ENCODE measurements around the gene RAB9A.

RAB9A gene

GRCh38 chrX:13711141-13711540, 22.2 kb downstream of the RAB9A start:
- TF ChIP-seq FOXM1 (IDR thresholded peaks at IDR 0.05; ENCODE audit: borderline replicate concordance), result no peak
- TF ChIP-seq SP1 (IDR thresholded peaks at IDR 0.05), result no peak
- TF ChIP-seq FOXA1 (IDR thresholded peaks at IDR 0.05), result no peak
- no peak for TF ChIP-seq ZNF384 (IDR thresholded peaks at IDR 0.05)
- no peak for TF ChIP-seq ELF4 (IDR thresholded peaks at IDR 0.05)
- no peak for TF ChIP-seq ARNT (IDR thresholded peaks at IDR 0.05)
- TF ChIP-seq CTBP1 (IDR thresholded peaks at IDR 0.05; ENCODE audit: borderline replicate concordance), result no peak
- no peak for TF ChIP-seq PKNOX1 (IDR thresholded peaks at IDR 0.05)
- no peak for TF ChIP-seq HDGF (IDR thresholded peaks at IDR 0.05; ENCODE audit: borderline replicate concordance)
- no peak for TF ChIP-seq BHLHE40 (IDR thresholded peaks at IDR 0.05; ENCODE audit: borderline replicate concordance)
- TF ChIP-seq FOXK2 (IDR thresholded peaks at IDR 0.05), result no peak
- TF ChIP-seq LEF1 (IDR thresholded peaks at IDR 0.05; ENCODE audit: borderline replicate concordance), result no peak
- TF ChIP-seq SUZ12 (IDR thresholded peaks at IDR 0.05), result no peak
- TF ChIP-seq NFRKB (IDR thresholded peaks at IDR 0.05), result no peak
- TF ChIP-seq L3MBTL2 (conservative IDR thresholded peaks at IDR 0.05), result no peak
- no peak for TF ChIP-seq TARDBP (IDR thresholded peaks at IDR 0.05)
- DNase-seq (ENCODE audit: extremely low spot score), result no peak
- CTCF ChIA-PET, result no interaction called here
- POLR2A ChIA-PET, result no interaction called here

GRCh38 chrX:13716455-13716854, 27.5 kb downstream of the RAB9A start:
- ChIA-PET CTCF (no interaction called here), POLR2A (no interaction called here)
- TF ChIP-seq BHLHE40 (IDR thresholded peaks at IDR 0.05; ENCODE audit: borderline replicate concordance) (no peak), HDGF (IDR thresholded peaks at IDR 0.05; ENCODE audit: borderline replicate concordance) (no peak), ZNF384 (IDR thresholded peaks at IDR 0.05) (no peak), SP1 (IDR thresholded peaks at IDR 0.05) (no peak)
- no peak for DNase-seq (ENCODE audit: extremely low spot score)

- no peak for DNase-seq (ENCODE audit: extremely low spot score)
- CTCF ChIA-PET, result no interaction called here
- TF ChIP-seq PKNOX1 (IDR thresholded peaks at IDR 0.05) (no peak), TARDBP (IDR thresholded peaks at IDR 0.05) (no peak), ELF4 (IDR thresholded peaks at IDR 0.05) (no peak), FOXK2 (IDR thresholded peaks at IDR 0.05) (no peak), CTBP1 (IDR thresholded peaks at IDR 0.05; ENCODE audit: borderline replicate concordance) (no peak), FOXA1 (IDR thresholded peaks at IDR 0.05) (no peak), LEF1 (IDR thresholded peaks at IDR 0.05; ENCODE audit: borderline replicate concordance) (no peak), NFRKB (IDR thresholded peaks at IDR 0.05) (no peak), L3MBTL2 (conservative IDR thresholded peaks at IDR 0.05) (no peak), FOXM1 (IDR thresholded peaks at IDR 0.05; ENCODE audit: borderline replicate concordance) (no peak), ARNT (IDR thresholded peaks at IDR 0.05) (no peak), BHLHE40 (IDR thresholded peaks at IDR 0.05; ENCODE audit: borderline replicate concordance) (no peak), SUZ12 (IDR thresholded peaks at IDR 0.05) (no peak), HDGF (IDR thresholded peaks at IDR 0.05; ENCODE audit: borderline replicate concordance) (no peak), SP1 (IDR thresholded peaks at IDR 0.05) (no peak), ZNF384 (IDR thresholded peaks at IDR 0.05) (no peak)
- POLR2A ChIA-PET, result no interaction called here
Measured at GRCh38 chrX:13716905-13717304, 28.0 kb downstream of the RAB9A start.

GRCh38 chrX:13717700-13718472, 29.0 kb downstream of the RAB9A start:
- ChIA-PET POLR2A (interaction anchor here (0.9 kb wide), 1 partner anchor 17 kb away, joined by 3 read pairs; the partner anchor contains the start of genes OFD1 and TRAPPC2), CTCF (no interaction called here)
- no peak for TF ChIP-seq LEF1 (IDR thresholded peaks at IDR 0.05; ENCODE audit: borderline replicate concordance)
- no peak for TF ChIP-seq HDGF (IDR thresholded peaks at IDR 0.05; ENCODE audit: borderline replicate concordance)
- TF ChIP-seq CTBP1 (IDR thresholded peaks at IDR 0.05; ENCODE audit: borderline replicate concordance), result no peak
- TF ChIP-seq ELF4 (IDR thresholded peaks at IDR 0.05), result no peak
- no peak for TF ChIP-seq NFRKB (IDR thresholded peaks at IDR 0.05)
- no peak for TF ChIP-seq ARNT (IDR thresholded peaks at IDR 0.05)
- TF ChIP-seq ZNF384 (IDR thresholded peaks at IDR 0.05), result no peak
- no peak for TF ChIP-seq FOXM1 (IDR thresholded peaks at IDR 0.05; ENCODE audit: borderline replicate concordance)
- no peak for DNase-seq (ENCODE audit: extremely low spot score)

GRCh38 chrX:13719192-13719856, 30.4 kb downstream of the RAB9A start:
- TF ChIP-seq SP1 (IDR thresholded peaks at IDR 0.05) (no peak), FOXM1 (IDR thresholded peaks at IDR 0.05; ENCODE audit: borderline replicate concordance) (no peak), TARDBP (IDR thresholded peaks at IDR 0.05) (no peak), ZNF384 (IDR thresholded peaks at IDR 0.05) (no peak), CTBP1 (IDR thresholded peaks at IDR 0.05; ENCODE audit: borderline replicate concordance) (no peak), ARNT (IDR thresholded peaks at IDR 0.05) (no peak), ELF4 (IDR thresholded peaks at IDR 0.05) (no peak), FOXA1 (IDR thresholded peaks at IDR 0.05) (no peak), SUZ12 (IDR thresholded peaks at IDR 0.05) (no peak), LEF1 (IDR thresholded peaks at IDR 0.05; ENCODE audit: borderline replicate concordance) (no peak), HDGF (IDR thresholded peaks at IDR 0.05; ENCODE audit: borderline replicate concordance) (no peak)
- POLR2A ChIA-PET, result no interaction called here
- CTCF ChIA-PET, result interaction anchor here (0.6 kb wide), 1 partner anchor 63 kb away, joined by 3 read pairs; no protein-coding TSS in a partner anchor
- DNase-seq (ENCODE audit: extremely low spot score), result no peak

GRCh38 chrX:13721371-13721770, 32.4 kb downstream of the RAB9A start:
- no peak for DNase-seq (ENCODE audit: extremely low spot score)

More at GRCh38 chrX:13721371-13721770, 32.4 kb downstream of the RAB9A start:
- POLR2A ChIA-PET, result interaction anchor here (5.3 kb wide), 1 partner anchor 13 kb away, joined by 32 read pairs; the partner anchor contains the start of genes OFD1 and TRAPPC2
- CTCF ChIA-PET, result no interaction called here
- TF ChIP-seq LEF1 (IDR thresholded peaks at IDR 0.05; ENCODE audit: borderline replicate concordance), result no peak
- no peak for TF ChIP-seq FOXK2 (IDR thresholded peaks at IDR 0.05)
- no peak for TF ChIP-seq FOXM1 (IDR thresholded peaks at IDR 0.05; ENCODE audit: borderline replicate concordance)
- no peak for TF ChIP-seq NFRKB (IDR thresholded peaks at IDR 0.05)
- TF ChIP-seq BHLHE40 (IDR thresholded peaks at IDR 0.05; ENCODE audit: borderline replicate concordance), result no peak
- TF ChIP-seq PKNOX1 (IDR thresholded peaks at IDR 0.05), result no peak
- TF ChIP-seq ELF4 (IDR thresholded peaks at IDR 0.05), result no peak

Measured in HEK293T (cell line).